ENCODE results near the gene SIPA1L3. TPM values are rescaled to one million over a fixed set of nuclear protein-coding genes. Genes with fewer than 3 reads are reported as not detected.

The SIPA1L3 gene
- total RNA-seq, 1 experiment from 2014 or later, result 125 TPM

- Histone ChIP-seq H3K27me3 (replicated peaks; ENCODE audit: control insufficient read depth, insufficient read depth, low read length) (no peaks in the 10 kb centered on the region), H3K4me1 (peaks cover 25% of the 10 kb centered on the region), H3K36me3 (ENCODE audit: control insufficient read depth, insufficient read depth, low read length) (peaks cover 2% of the 10 kb centered on the region), H3K4me3 (ENCODE audit: low read depth, low read length) (no peak overlapping the region), H3K9me3 (peaks cover 4% of the 10 kb centered on the region; the same call in 1 of the 2 replicates)
- ChIA-PET POLR2A (no interaction called here), CTCF (interaction anchor here (0.6 to 1.1 kb wide), 2 partner anchors 64 to 277 kb away, joined by 3 read pairs; no protein-coding TSS in a partner anchor)
- Mint-ChIP-seq H3K4me3 (ENCODE audit: unreplicated experiment) (no peak overlapping the region), H3K27me3 (ENCODE audit: insufficient read depth, unreplicated experiment) (no peaks in the 10 kb centered on the region), H3K27ac (ENCODE audit: unreplicated experiment) (peak overlapping the region; percentile 85), H3K9me3 (ENCODE audit: unreplicated experiment) (peaks cover 12% of the 10 kb centered on the region), H3K4me1 (ENCODE audit: low read depth, unreplicated experiment) (peaks cover 33% of the 10 kb centered on the region), H3K36me3 (ENCODE audit: insufficient read depth, unreplicated experiment) (peaks cover 61% of the 10 kb centered on the region)
- peak; percentile 40 to 63 for DNase-seq
- BruUV-seq (replicated peaks), result no TSS peak
- no peak for TF ChIP-seq CTCF (IDR thresholded peaks at IDR 0.05; ENCODE audit: insufficient read depth in 1 of 2, low read depth in 1 of 2, low read length in 1 of 2, severe bottlenecking in 1 of 2, unreplicated experiment in 1 of 2)
- intact Hi-C loops (cut with micrococcal nuclease; ENCODE audit: unreplicated experiment), result no loop called here
Observed at GRCh38 chr19:37966662-37967231, 59.7 kb downstream of the SIPA1L3 start.

GRCh38 chr19:37969695-37970094 lies 62.7 kb downstream of the SIPA1L3 start:
- Mint-ChIP-seq H3K27me3 (ENCODE audit: insufficient read depth, unreplicated experiment) (no peaks in the 10 kb centered on the region), H3K36me3 (ENCODE audit: insufficient read depth, unreplicated experiment) (peaks cover 81% of the 10 kb centered on the region), H3K9me3 (ENCODE audit: unreplicated experiment) (peaks cover 17% of the 10 kb centered on the region), H3K27ac (ENCODE audit: unreplicated experiment) (no peak overlapping the region), H3K4me1 (ENCODE audit: low read depth, unreplicated experiment) (peaks cover 19% of the 10 kb centered on the region), H3K4me3 (ENCODE audit: unreplicated experiment) (no peak overlapping the region)
- peaks cover 3% of the 10 kb centered on the region; the same call in 1 of the 2 replicates for H3K9me3 ChIP-seq
- no peak for DNase-seq
- ChIA-PET POLR2A (interaction anchor here (0.6 kb wide), 1 partner anchor 92 kb away, joined by 3 read pairs; no protein-coding TSS in a partner anchor), CTCF (no interaction called here)
- H3K4me1 ChIP-seq, result peaks cover 12% of the 10 kb centered on the region
- no peak overlapping the region for H3K4me3 ChIP-seq (ENCODE audit: low read depth, low read length)
- no TSS peak for BruUV-seq (replicated peaks)
- H3K36me3 ChIP-seq (ENCODE audit: control insufficient read depth, insufficient read depth, low read length), result peaks cover 2% of the 10 kb centered on the region
- H3K27me3 ChIP-seq (replicated peaks; ENCODE audit: control insufficient read depth, insufficient read depth, low read length), result no peaks in the 10 kb centered on the region
- no peak for TF ChIP-seq CTCF (IDR thresholded peaks at IDR 0.05; ENCODE audit: insufficient read depth in 1 of 2, low read depth in 1 of 2, low read length in 1 of 2, severe bottlenecking in 1 of 2, unreplicated experiment in 1 of 2)
- intact Hi-C loops (cut with micrococcal nuclease; ENCODE audit: unreplicated experiment), result no loop called here

- ChIA-PET CTCF (no interaction called here), POLR2A (no interaction called here)
- Mint-ChIP-seq H3K36me3 (ENCODE audit: insufficient read depth, unreplicated experiment) (peaks cover 91% of the 10 kb centered on the region), H3K4me1 (ENCODE audit: low read depth, unreplicated experiment) (peaks cover 18% of the 10 kb centered on the region), H3K27ac (ENCODE audit: unreplicated experiment) (no peak overlapping the region), H3K27me3 (ENCODE audit: insufficient read depth, unreplicated experiment) (no peaks in the 10 kb centered on the region), H3K4me3 (ENCODE audit: unreplicated experiment) (no peak overlapping the region), H3K9me3 (ENCODE audit: unreplicated experiment) (peaks cover 17% of the 10 kb centered on the region)
- no peak for TF ChIP-seq CTCF (IDR thresholded peaks at IDR 0.05; ENCODE audit: insufficient read depth in 1 of 2, low read depth in 1 of 2, low read length in 1 of 2, severe bottlenecking in 1 of 2, unreplicated experiment in 1 of 2)
- H3K4me1 ChIP-seq, result peaks cover 12% of the 10 kb centered on the region
- BruUV-seq (replicated peaks), result no TSS peak
- no peak for DNase-seq
- peaks cover 2% of the 10 kb centered on the region for H3K36me3 ChIP-seq (ENCODE audit: control insufficient read depth, insufficient read depth, low read length)
- no peaks in the 10 kb centered on the region for H3K27me3 ChIP-seq (replicated peaks; ENCODE audit: control insufficient read depth, insufficient read depth, low read length)
- no peak overlapping the region for H3K4me3 ChIP-seq (ENCODE audit: low read depth, low read length)
- peaks cover 3% of the 10 kb centered on the region; the same call in 1 of the 2 replicates for H3K9me3 ChIP-seq
- intact Hi-C loops (cut with micrococcal nuclease; ENCODE audit: unreplicated experiment), result no loop called here
Observed at GRCh38 chr19:37970699-37971098, 63.7 kb downstream of the SIPA1L3 start.
